ENCODE results near the gene CAPN15.

CAPN15 gene

DNA sequence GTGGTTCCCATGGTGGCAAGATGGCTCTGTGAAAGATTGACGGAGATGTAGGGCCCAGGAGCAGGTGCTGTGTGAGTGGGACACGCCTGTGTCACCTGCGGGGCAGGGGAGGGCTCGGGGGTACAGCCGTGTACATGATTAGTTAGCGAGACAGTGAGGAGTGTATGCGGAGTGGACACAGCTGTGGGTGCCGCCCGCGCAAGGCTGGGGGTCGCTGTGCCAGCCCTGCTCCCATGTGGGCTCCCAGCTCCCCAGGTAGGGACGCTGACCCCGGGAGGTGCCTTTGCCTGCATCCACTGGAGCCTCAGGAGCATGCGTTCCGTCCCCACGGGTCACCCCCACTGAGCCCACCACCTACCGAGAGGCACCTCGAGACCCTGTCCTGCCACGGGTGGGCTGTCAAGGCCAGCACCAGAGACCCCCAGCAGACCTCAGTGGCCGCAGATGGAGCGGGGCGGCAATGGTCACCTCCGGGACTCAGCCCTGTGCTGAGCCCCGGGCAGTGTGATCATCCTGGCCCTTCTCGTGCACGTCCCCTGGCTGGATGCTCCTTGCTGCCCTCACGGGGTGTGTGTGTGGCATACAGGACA is 7.4 kb downstream of the CAPN15 start:
- TF ChIP-seq, protein P1, sequence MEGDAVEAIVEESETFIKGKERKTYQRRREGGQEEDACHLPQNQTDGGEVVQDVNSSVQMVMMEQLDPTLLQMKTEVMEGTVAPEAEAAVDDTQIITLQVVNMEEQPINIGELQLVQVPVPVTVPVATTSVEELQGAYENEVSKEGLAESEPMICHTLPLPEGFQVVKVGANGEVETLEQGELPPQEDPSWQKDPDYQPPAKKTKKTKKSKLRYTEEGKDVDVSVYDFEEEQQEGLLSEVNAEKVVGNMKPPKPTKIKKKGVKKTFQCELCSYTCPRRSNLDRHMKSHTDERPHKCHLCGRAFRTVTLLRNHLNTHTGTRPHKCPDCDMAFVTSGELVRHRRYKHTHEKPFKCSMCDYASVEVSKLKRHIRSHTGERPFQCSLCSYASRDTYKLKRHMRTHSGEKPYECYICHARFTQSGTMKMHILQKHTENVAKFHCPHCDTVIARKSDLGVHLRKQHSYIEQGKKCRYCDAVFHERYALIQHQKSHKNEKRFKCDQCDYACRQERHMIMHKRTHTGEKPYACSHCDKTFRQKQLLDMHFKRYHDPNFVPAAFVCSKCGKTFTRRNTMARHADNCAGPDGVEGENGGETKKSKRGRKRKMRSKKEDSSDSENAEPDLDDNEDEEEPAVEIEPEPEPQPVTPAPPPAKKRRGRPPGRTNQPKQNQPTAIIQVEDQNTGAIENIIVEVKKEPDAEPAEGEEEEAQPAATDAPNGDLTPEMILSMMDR (IDR thresholded peaks at IDR 0.05; ENCODE audit: insufficient read depth, low read length): no peak
- TF ChIP-seq, protein P2, sequence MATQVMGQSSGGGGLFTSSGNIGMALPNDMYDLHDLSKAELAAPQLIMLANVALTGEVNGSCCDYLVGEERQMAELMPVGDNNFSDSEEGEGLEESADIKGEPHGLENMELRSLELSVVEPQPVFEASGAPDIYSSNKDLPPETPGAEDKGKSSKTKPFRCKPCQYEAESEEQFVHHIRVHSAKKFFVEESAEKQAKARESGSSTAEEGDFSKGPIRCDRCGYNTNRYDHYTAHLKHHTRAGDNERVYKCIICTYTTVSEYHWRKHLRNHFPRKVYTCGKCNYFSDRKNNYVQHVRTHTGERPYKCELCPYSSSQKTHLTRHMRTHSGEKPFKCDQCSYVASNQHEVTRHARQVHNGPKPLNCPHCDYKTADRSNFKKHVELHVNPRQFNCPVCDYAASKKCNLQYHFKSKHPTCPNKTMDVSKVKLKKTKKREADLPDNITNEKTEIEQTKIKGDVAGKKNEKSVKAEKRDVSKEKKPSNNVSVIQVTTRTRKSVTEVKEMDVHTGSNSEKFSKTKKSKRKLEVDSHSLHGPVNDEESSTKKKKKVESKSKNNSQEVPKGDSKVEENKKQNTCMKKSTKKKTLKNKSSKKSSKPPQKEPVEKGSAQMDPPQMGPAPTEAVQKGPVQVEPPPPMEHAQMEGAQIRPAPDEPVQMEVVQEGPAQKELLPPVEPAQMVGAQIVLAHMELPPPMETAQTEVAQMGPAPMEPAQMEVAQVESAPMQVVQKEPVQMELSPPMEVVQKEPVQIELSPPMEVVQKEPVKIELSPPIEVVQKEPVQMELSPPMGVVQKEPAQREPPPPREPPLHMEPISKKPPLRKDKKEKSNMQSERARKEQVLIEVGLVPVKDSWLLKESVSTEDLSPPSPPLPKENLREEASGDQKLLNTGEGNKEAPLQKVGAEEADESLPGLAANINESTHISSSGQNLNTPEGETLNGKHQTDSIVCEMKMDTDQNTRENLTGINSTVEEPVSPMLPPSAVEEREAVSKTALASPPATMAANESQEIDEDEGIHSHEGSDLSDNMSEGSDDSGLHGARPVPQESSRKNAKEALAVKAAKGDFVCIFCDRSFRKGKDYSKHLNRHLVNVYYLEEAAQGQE (IDR thresholded peaks at IDR 0.05; ENCODE audit: insufficient replicate concordance, low read depth): no peak
- TF ChIP-seq SPI1 (IDR thresholded peaks at IDR 0.05; ENCODE audit: borderline replicate concordance, low read depth) (no peak), GABPA (IDR thresholded peaks at IDR 0.05; ENCODE audit: low read depth) (no peak), POLR2AphosphoS5 (IDR thresholded peaks at IDR 0.05; ENCODE audit: low read depth) (no peak)
- no peak overlapping the region for H3K27ac ChIP-seq (replicated peaks)
- no peaks in the 10 kb centered on the region for H3K27me3 ChIP-seq (ENCODE audit: insufficient read depth, poor library complexity, severe bottlenecking)
- no peak overlapping the region for H3K4me3 ChIP-seq (replicated peaks; ENCODE audit: insufficient read depth, low read length)
- DNase-seq (ENCODE audit: low read depth in 1 of 2, low spot score in 1 of 2): no peak

DNA sequence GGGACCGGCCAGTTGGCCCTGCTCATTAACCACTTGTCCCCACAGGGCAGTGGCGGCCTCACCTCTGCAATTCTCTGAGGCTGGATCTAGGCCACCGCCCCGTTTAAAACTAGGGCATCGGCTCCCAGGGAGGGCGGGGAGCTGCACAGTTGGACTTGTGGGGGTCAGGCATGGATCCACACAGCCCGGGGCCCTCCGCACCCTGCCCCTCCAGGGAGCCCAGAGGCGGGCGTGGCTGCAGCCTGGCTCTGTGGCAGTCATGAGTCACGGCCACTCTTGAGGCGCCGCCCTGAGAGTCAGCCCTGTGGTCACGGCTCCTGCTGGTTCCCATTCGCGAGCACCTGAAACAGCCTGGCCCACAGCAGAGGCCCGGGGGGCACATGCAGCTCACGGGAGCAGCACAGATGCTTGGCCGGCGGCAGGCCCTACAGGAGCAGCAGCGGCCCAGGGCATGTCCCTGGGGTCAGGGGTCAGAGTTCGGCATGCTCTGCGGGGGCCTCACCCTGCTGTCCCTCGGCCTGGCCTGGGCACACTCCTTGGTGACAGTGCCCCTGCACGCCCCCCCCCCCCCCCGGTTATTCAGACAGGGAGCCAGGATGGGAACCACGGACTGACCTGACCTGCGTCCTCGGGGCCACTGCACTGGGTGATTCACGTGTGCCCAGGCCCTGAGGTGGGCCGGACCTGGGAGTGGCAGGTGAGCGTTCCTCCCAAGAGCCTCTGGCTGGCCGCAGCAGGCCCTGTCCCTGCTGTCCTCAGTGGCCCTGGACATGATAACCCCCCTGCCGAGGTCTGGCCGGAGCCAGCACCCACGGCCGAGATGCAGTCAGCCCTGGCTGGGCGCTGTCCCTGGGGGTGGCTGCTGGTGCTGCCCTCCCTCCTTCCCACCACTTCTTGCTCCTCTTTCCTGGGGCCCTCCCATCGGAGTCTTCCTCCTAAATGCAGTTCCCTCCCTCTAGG is 8.2 kb downstream of the CAPN15 start:
- H3K4me3 ChIP-seq (replicated peaks; ENCODE audit: insufficient read depth, low read length): no peak overlapping the region
- no peaks in the 10 kb centered on the region for H3K27me3 ChIP-seq (ENCODE audit: insufficient read depth, poor library complexity, severe bottlenecking)
- no peak for TF ChIP-seq POLR2AphosphoS5 (IDR thresholded peaks at IDR 0.05; ENCODE audit: low read depth)
- TF ChIP-seq SPI1 (IDR thresholded peaks at IDR 0.05; ENCODE audit: borderline replicate concordance, low read depth): no peak
- TF ChIP-seq, protein P2 (IDR thresholded peaks at IDR 0.05; ENCODE audit: insufficient replicate concordance, low read depth): no peak
- no peak overlapping the region for H3K27ac ChIP-seq (replicated peaks)
- no peak for DNase-seq (ENCODE audit: low read depth in 1 of 2, low spot score in 1 of 2)

DNA sequence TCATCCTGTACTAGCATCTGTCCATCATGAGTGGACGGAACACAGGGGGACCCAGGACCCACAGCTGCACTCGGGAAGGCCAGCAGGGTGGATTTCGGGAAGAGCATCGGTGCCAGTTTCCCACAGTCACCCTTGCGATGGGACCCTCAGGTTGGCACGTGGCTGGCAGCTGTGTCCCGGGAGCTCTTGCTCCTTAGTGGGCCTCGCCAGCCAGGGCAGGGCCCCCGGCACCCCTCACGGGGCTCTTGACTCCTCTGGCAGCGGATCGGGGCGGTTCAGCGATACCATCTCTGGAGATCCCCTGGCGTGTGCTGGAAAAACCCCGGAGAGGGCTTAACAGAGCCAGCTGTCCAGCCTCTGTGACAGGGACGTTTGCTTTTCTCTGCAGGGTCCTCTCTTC is 9.2 kb downstream of the CAPN15 start:
- H3K27ac ChIP-seq (replicated peaks): no peak overlapping the region
- TF ChIP-seq, protein P2 (IDR thresholded peaks at IDR 0.05; ENCODE audit: insufficient replicate concordance, low read depth): no peak
- TF ChIP-seq SPI1 (IDR thresholded peaks at IDR 0.05; ENCODE audit: borderline replicate concordance, low read depth) (no peak), POLR2AphosphoS5 (IDR thresholded peaks at IDR 0.05; ENCODE audit: low read depth) (no peak), GABPA (IDR thresholded peaks at IDR 0.05; ENCODE audit: low read depth) (no peak)
- TF ChIP-seq, protein P1 (IDR thresholded peaks at IDR 0.05; ENCODE audit: insufficient read depth, low read length): no peak
- H3K4me3 ChIP-seq (replicated peaks; ENCODE audit: insufficient read depth, low read length): no peak overlapping the region
- H3K27me3 ChIP-seq (ENCODE audit: insufficient read depth, poor library complexity, severe bottlenecking): no peaks in the 10 kb centered on the region
- DNase-seq (ENCODE audit: low read depth in 1 of 2, low spot score in 1 of 2): no peak

All from HL-60 (cell line).